GM18520 (cell line): ENCODE data around the gene KCNAB1.
A peak's percentile ranks its signal among the peaks of the same experiment; 100 is the strongest.
"Not testable (repeated sequence)": the region's sequence is repeated elsewhere in the genome, so short reads cannot be mapped to it uniquely, and the experiment has no call there.

ENCODE experiments used
- ATAC-seq: cut with Tn5 transposase; IDR thresholded peaks from one replicate; pipeline ENCODE4 v1.9.1; 2021; ENCODE audit not compliant: unreplicated experiment

The KCNAB1 gene

GRCh38 chr3:156137397-156137796 lies 17.0 kb downstream of the KCNAB1 start:
- ATAC-seq = not testable (repeated sequence)

- no peak for ATAC-seq
Measured at GRCh38 chr3:156140001-156140595, 19.7 kb downstream of the KCNAB1 start.

GRCh38 chr3:156142702-156143101 lies 22.3 kb downstream of the KCNAB1 start:
- no peak for ATAC-seq

- no peak for ATAC-seq
Measured at GRCh38 chr3:156143136-156143535, 22.8 kb downstream of the KCNAB1 start.

- no peak for ATAC-seq
Measured at GRCh38 chr3:156144060-156144459, 23.7 kb downstream of the KCNAB1 start.

GRCh38 chr3:156145866-156146265 lies 25.5 kb downstream of the KCNAB1 start:
- ATAC-seq = no peak

GRCh38 chr3:156148345-156148945 lies 28.1 kb downstream of the KCNAB1 start:
- ATAC-seq = no peak

- no peak for ATAC-seq
Measured at GRCh38 chr3:156148946-156149381, 28.6 kb downstream of the KCNAB1 start.

- no peak for ATAC-seq
Measured at GRCh38 chr3:156149876-156150275, 29.5 kb downstream of the KCNAB1 start.

- no peak for ATAC-seq
Measured at GRCh38 chr3:156150434-156151066, 30.2 kb downstream of the KCNAB1 start.

- ATAC-seq = no peak
Measured at GRCh38 chr3:156151824-156152428, 31.5 kb downstream of the KCNAB1 start.

GRCh38 chr3:156158656-156159295 lies 38.4 kb downstream of the KCNAB1 start:
- no peak for ATAC-seq

GRCh38 chr3:156160647-156161046 lies 40.3 kb downstream of the KCNAB1 start:
- peak; percentile 79 for ATAC-seq

- ATAC-seq = no peak
Measured at GRCh38 chr3:156161172-156161571, 40.8 kb downstream of the KCNAB1 start.

- no peak for ATAC-seq
Measured at GRCh38 chr3:156163848-156164247, 43.5 kb downstream of the KCNAB1 start.

GRCh38 chr3:156166808-156167207 lies 46.4 kb downstream of the KCNAB1 start:
- no peak for ATAC-seq

- no peak for ATAC-seq
Measured at GRCh38 chr3:156170571-156170970, 50.2 kb downstream of the KCNAB1 start.

- ATAC-seq = no peak
Measured at GRCh38 chr3:156171281-156172267, 51.2 kb downstream of the KCNAB1 start.

GRCh38 chr3:156172536-156172935 lies 52.2 kb downstream of the KCNAB1 start:
- no peak for ATAC-seq

GRCh38 chr3:156174229-156174847 lies 54.0 kb downstream of the KCNAB1 start:
- ATAC-seq = no peak
